ENCODE data around the gene RAD52. TPM values are rescaled to one million over a fixed set of nuclear protein-coding genes. Genes with fewer than 3 reads are reported as not detected.

Gene RAD52
- total and polyA plus RNA-seq, 2 donors (not counting 1 experiment from before 2014, with no cell fraction given), result 22.9 to 27.6 TPM

DNA sequence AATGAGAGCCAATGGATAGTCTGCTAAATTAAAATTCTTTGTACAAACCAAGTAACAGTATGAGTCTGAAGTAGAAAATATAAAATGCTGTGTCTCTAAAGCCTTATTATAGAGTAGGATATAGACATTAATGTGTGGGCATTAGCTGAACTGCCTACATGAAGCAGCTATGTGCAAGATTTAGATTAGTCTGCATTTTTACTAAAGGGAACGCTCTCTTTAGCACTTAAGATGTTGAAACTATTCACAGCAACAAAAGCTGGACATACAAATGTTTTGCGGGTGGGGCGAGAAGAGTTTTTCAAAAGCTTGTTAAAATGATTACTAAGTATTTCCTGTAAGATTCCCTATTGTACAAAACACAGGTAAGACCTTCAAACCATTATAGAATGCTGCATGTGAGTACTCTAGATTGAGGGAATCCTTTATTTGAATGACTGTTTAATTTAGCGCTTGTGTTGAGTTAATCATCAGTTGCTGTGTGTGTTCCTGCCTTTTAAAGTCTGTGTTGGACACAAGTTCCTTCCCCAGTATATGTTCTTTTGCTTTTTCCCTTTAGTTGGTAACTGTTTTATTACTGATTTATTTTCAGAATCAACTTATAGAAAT is 87.1 kb downstream of the RAD52 start:
- TF ChIP-seq, protein P1, sequence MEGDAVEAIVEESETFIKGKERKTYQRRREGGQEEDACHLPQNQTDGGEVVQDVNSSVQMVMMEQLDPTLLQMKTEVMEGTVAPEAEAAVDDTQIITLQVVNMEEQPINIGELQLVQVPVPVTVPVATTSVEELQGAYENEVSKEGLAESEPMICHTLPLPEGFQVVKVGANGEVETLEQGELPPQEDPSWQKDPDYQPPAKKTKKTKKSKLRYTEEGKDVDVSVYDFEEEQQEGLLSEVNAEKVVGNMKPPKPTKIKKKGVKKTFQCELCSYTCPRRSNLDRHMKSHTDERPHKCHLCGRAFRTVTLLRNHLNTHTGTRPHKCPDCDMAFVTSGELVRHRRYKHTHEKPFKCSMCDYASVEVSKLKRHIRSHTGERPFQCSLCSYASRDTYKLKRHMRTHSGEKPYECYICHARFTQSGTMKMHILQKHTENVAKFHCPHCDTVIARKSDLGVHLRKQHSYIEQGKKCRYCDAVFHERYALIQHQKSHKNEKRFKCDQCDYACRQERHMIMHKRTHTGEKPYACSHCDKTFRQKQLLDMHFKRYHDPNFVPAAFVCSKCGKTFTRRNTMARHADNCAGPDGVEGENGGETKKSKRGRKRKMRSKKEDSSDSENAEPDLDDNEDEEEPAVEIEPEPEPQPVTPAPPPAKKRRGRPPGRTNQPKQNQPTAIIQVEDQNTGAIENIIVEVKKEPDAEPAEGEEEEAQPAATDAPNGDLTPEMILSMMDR (IDR thresholded peaks at IDR 0.05), result no peak
- TF ChIP-seq EZH2 (IDR thresholded peaks at IDR 0.05; ENCODE audit: borderline replicate concordance, insufficient read depth, low read depth, low read length, poor library complexity, severe bottlenecking), result no peak
- DNase-seq (no peak), ATAC-seq (ENCODE audit: low read depth) (no peak)
- Histone ChIP-seq H4K20me1 (ENCODE audit: control insufficient read depth, insufficient read depth, low read length, poor library complexity, severe bottlenecking) (no peaks in the 10 kb centered on the region), H3K27ac (ENCODE audit: low read length in 2 of 2) (peak overlapping the region in 1 of 2 donors; percentile 23), H3K9ac (ENCODE audit: low read length) (no peak overlapping the region), H3K9me3 (ENCODE audit: control extremely low read depth in 1 of 3, control insufficient read depth in 2 of 3, insufficient read depth in 1 of 3, low read length in 2 of 3) (no peaks in the 10 kb centered on the region), H3K36me3 (replicated peaks in 1 of 2; ENCODE audit: control extremely low read depth in 1 of 2, control insufficient read depth in 1 of 2, extremely low read depth in 1 of 2, insufficient read depth in 2 of 2, low read length in 1 of 2) (peaks cover 14 to 61% of the 10 kb centered on the region in 2 experiments), H3K27me3 (replicated peaks in 1 of 4; ENCODE audit: control extremely low read depth in 1 of 4, control insufficient read depth in 3 of 4, insufficient read depth in 4 of 4, low read length in 3 of 4) (no peaks in the 10 kb centered on the region), H3K4me1 (ENCODE audit: control insufficient read depth in 2 of 2, insufficient read depth in 2 of 2, low read length in 2 of 2) (no peaks in the 10 kb centered on the region), H3K4me3 (ENCODE audit: control extremely low read depth in 1 of 5, extremely low read depth in 1 of 5, insufficient read depth in 1 of 5, low read depth in 2 of 5, low read length in 4 of 5) (no peak overlapping the region), H3K79me2 (ENCODE audit: control insufficient read depth, insufficient read depth, low read length) (no peaks in the 10 kb centered on the region), H3K4me2 (replicated peaks; ENCODE audit: low read depth, low read length, poor library complexity, severe bottlenecking) (no peak overlapping the region), H2AFZ (ENCODE audit: insufficient read depth, low read depth, low read length, poor library complexity, severe bottlenecking) (no peak overlapping the region)
- H3K4me3 Mint-ChIP-seq, result no peak overlapping the region
- H3K9me3 Mint-ChIP-seq (ENCODE audit: insufficient read depth), result no peaks in the 10 kb centered on the region
- no peaks in the 10 kb centered on the region for H3K27me3 Mint-ChIP-seq
- no peaks in the 10 kb centered on the region for H3K4me1 Mint-ChIP-seq
- ChIA-PET POLR2A (no interaction called here), CTCF (interaction anchor here (1.6 kb wide), 1 partner anchor 248 kb away, joined by 6 read pairs; no protein-coding TSS in a partner anchor)
- intact Hi-C loops (cut with micrococcal nuclease), result loop anchor here (10.0 kb wide), 1 partner anchor 48 kb away; no protein-coding TSS in a partner anchor
- no peak overlapping the region for H3K27ac Mint-ChIP-seq
- no CpG with 5 or more reads among the region's 4 CpGs for WGBS (ENCODE audit: insufficient coverage)

Other genes starting within 250 kb of the RAD52 start
- gene WNK1, start 197.1 kb downstream of the RAD52 start, total RNA-seq, result 188 and 202 TPM in 2 replicates
- 42.6 and 43.9 TPM in 2 replicates for gene WNK1, start 197.1 kb downstream of the RAD52 start, polyA plus RNA-seq
- gene ERC1, start 41.5 kb upstream of the RAD52 start, total RNA-seq, result 77.6 and 90.0 TPM in 2 replicates
- gene ERC1, start 41.5 kb upstream of the RAD52 start, polyA plus RNA-seq, result 4.0 and 4.7 TPM in 2 replicates